Measurements from ENCODE around the gene CDT1.
"Not testable (repeated sequence)": the region's sequence is repeated elsewhere in the genome, so short reads cannot be mapped to it uniquely, and the experiment has no call there.

The CDT1 gene

GRCh38 chr16:88768071-88768783, 35.4 kb upstream of the CDT1 start:
- H3K4me3 ChIP-seq (ENCODE audit: low read depth, low read length), result no peak overlapping the region

GRCh38 chr16:88769617-88770460, 33.8 kb upstream of the CDT1 start:
- no peak overlapping the region for H3K4me3 ChIP-seq (ENCODE audit: low read depth, low read length)

- H3K4me3 ChIP-seq (ENCODE audit: low read depth, low read length), result no peak overlapping the region
These were observed 32.9 kb upstream of the CDT1 start for GRCh38 chr16:88770461-88771293.

DNA sequence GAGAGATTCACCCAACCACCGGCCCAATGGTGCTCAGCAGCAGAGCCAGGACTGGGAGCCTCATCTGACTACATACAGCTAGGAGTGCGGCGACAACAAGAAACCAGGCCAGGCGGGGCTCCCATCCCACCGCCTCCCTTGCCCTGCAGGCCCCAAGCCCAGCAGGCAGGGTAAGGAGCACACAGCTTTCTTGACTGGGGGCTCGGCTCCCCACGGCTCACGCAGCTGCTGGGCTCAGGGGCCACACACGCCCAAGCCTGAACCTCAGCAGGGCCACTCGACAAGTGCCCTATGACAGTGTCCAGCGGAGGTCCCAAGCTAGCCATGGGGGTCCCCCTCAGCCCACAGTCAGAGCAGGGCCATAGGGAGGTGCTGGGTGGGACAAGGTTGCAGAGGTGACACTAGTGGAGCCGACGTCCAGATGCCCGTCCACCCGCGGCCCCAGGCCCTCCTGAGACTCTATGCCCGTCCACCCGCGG, 32.3 kb upstream of the CDT1 start:
- H3K4me3 ChIP-seq (ENCODE audit: low read depth, low read length), result no peak overlapping the region

GRCh38 chr16:88771781-88772180, 31.8 kb upstream of the CDT1 start:
- not testable (repeated sequence) for H3K4me3 ChIP-seq (ENCODE audit: low read depth, low read length)

GRCh38 chr16:88772871-88773811, 30.4 kb upstream of the CDT1 start:
- no peak overlapping the region for H3K4me3 ChIP-seq (ENCODE audit: low read depth, low read length)

DNA sequence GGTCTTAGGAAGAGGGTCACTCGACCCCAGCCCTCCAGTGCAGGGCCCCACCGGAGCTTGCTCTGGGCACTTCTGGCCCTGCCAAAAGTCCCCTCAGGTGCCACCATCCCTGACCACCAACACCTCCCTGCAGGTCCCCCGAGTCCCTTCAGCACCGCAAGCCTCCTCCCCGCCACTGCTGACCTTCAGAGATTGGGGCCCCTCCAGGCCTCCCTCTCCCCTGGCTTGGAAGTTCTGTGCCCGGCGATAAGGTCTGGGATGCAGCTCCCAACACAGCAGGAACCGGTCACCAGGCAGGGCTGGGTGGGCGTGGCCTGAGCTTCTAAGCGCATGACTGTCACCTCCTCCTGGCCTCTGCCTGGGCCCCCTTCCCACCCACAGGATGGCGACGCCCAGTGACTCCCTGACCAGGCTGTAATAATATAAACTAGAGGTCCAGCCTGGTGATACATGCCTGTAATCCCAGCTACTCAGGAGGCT, 29.7 kb upstream of the CDT1 start:
- H3K4me3 ChIP-seq (ENCODE audit: low read depth, low read length), result no peak overlapping the region

GRCh38 chr16:88774544-88775393, 28.8 kb upstream of the CDT1 start:
- no peak overlapping the region for H3K4me3 ChIP-seq (ENCODE audit: low read depth, low read length)

DNA sequence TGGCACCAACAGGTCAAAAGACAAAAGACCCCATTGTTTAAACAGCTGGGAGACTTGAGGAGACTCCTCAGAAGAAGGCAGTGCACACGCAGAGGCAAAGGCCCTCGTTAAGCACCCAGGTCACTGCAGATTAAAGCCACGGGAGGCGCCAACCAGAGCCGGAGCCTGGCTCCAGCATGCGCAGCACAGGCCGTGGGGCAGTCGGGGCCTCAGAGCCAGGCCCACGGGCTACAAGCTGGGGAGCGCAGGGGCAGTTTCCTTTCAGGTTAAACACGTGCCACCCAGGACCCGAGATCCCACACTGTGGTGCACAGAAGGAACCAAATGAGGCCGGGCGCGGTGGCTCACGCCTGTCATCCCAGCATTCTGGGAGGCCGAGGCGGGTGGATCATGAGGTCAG, 27.8 kb upstream of the CDT1 start:
- H3K4me3 ChIP-seq (ENCODE audit: low read depth, low read length), result no peak overlapping the region

GRCh38 chr16:88777471-88778270, 25.9 kb upstream of the CDT1 start:
- H3K4me3 ChIP-seq (ENCODE audit: low read depth, low read length), result no peak overlapping the region

DNA sequence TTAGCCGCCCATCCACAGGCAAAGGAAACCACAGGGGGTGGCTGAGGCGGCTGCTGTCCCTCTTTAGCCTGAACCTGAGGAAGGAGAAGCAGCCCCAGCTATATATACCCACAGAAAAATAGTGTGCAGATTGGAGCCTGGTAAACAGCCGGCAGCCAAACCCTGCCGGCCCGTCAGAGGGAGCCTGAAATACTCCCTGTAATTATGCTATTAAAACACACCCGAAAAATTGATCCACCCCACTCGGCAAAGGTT, 25.4 kb upstream of the CDT1 start:
- H3K4me3 ChIP-seq (ENCODE audit: low read depth, low read length), result no peak overlapping the region

DNA sequence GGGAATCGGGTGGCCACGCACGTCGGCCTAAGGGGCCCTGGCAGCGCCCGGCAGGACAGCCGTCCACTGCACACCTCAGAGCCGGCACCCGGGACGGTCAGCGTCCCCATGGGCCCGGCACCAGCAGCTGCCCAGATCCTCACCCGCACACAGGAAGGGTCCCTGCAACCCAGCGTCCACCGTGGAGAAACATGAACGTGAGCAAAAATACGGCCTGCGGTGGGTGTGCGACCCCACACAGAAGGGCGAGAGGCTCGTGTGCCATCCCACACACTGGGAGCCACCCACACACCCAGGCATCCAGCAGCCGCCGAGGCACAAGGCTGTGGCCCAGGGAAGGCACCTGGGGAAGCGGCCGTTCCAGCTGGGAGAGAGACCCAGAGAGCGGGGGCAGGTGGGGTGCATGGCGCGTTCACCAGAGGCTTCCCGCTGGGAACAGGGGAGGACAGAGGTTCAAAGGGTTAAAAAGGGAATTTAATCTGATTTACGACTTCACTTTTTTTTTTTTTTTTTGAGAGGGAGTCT, 25.0 kb upstream of the CDT1 start:
- H3K4me3 ChIP-seq (ENCODE audit: low read depth, low read length), result no peak overlapping the region

DNA sequence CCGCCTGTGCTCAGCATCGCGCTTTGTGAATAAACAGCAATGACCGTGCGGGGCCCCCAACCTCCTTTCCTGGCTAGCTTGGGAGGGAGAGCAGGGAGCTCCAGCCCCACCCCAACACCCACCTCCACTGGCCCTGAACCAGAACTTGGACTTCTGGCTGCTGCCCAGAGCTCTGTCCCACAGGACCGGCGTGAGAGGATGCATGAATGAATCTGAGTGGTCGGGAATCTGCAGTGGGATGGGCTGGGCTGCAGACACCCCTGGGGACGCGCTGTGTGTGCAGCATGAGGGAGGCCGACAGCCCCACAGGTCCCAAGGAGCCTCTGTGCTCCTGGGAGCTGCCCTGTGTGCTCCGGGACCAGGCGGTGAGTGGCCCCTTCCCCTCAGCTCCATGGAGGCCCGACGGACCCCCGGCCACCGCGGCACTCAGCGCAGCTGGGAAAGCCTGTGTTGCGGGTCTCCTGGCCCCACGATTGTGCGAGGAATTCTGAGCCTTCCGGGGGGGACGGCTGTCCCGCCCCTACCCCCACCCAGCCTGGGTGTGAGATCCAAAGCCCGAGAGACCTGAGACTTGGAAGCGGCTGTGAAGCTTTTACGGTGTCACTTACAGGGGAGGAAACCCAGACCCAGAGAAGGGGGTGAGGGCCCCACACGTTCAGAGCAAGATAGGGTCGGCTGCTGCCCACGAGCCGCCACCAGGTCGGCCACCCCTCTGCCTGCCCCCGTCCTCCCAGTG, 24.0 kb upstream of the CDT1 start:
- H3K4me3 ChIP-seq (ENCODE audit: low read depth, low read length), result no peak overlapping the region

- no peak overlapping the region for H3K4me3 ChIP-seq (ENCODE audit: low read depth, low read length)
These were observed 23.2 kb upstream of the CDT1 start for GRCh38 chr16:88780142-88781062.

DNA sequence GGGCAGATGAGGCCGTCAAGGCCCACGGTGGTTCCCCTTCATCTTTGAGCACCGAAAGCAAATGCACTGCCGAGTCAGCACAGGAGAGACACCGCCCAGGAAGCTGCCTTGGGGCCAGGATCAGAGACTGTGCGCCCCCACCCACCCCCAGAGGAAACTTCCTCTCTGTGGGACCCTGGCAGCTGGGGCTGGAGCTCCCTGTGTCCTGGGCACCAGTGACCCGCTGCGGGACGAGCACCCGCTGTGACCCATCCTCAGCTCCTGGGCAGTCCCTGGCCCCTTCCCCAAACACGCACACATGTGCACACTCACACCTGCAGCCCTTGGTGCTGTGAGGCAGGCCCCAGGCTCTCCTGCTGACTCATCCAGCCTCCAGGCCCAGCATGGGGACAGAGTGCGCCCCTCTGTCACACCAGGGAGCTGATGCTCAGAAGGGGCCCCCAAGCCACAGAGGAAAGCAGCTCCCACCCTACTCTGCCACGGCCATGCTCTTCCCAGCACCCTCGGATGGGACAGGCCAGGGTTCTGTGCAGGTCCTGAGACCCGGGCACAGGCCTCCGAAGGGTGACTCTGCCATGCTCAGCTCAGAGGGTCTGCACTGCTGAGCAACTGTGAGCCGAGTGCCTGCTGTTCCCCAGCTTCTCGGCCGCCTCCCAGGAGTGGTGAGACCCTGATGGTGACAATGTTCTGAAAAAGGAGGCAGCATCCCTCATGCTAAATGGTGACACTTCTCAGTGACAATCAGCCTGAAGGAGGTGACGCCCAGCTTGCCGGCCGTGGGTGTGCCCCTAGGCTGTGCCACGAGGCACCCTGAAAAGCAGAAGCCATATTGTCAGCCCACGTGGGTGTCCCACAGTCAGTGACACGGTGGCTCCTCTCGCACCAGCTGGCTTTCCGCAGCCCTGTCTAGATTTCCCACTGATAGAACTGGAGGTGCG, 22.2 kb upstream of the CDT1 start:
- H3K4me3 ChIP-seq (ENCODE audit: low read depth, low read length), result no peak overlapping the region

Data from iPS-11a (cell line).